Measurements from ENCODE around the gene STXBP3.
"Not testable (repeated sequence)": the region's sequence is repeated elsewhere in the genome, so short reads cannot be mapped to it uniquely, and the experiment has no call there.

STXBP3 gene
- total RNA-seq = 57.1 to 105 (median 65.0) reads per million in 9 experiments

GRCh38 chr1:108746382-108747170 is at the start of gene STXBP3:
STXBP3 (plus strand) TSS chr1:108746674; CDS start chr1:108746738, 64 bp downstream.
- peak; percentile 100 for DNase-seq
- Mint-ChIP-seq H3K4me1 (ENCODE audit: low read depth in 2 of 2) (peaks cover 26 to 42% of the 10 kb centered on the region in 2 donors), H3K4me3 (peak within 1 kb of the TSS; percentile 97 to 100), H3K9me3 (no peaks in the 10 kb centered on the region), H3K27ac (peak within 1 kb of the TSS; percentile 99), H3K36me3 (ENCODE audit: insufficient read depth) (peaks cover 25% of the 10 kb centered on the region), H3K27me3 (no peaks in the 10 kb centered on the region)
- peak; percentile 92 for ATAC-seq (replicated peaks)

GRCh38 chr1:108699375-108700332 is 46.8 kb upstream of the STXBP3 start:
- ATAC-seq (replicated peaks) (no peak), DNase-seq (no peak)
- Mint-ChIP-seq H3K4me3 (peak overlapping the region; percentile 31 to 60), H3K27me3 (no peaks in the 10 kb centered on the region), H3K27ac (peak overlapping the region; percentile 64 to 87), H3K4me1 (ENCODE audit: low read depth in 2 of 2) (peaks cover 15 to 61% of the 10 kb centered on the region in 2 donors), H3K9me3 (no peaks in the 10 kb centered on the region), H3K36me3 (ENCODE audit: insufficient read depth) (peaks cover 80% of the 10 kb centered on the region)

- H3K4me1 Mint-ChIP-seq (ENCODE audit: low read depth in 2 of 2) = peaks cover 22 to 60% of the 10 kb centered on the region in 2 donors
- peaks cover 67% of the 10 kb centered on the region for H3K36me3 Mint-ChIP-seq (ENCODE audit: insufficient read depth)
- H3K4me3 Mint-ChIP-seq = no peak overlapping the region
- ATAC-seq (replicated peaks) (no peak), DNase-seq (no peak)
- H3K27ac Mint-ChIP-seq = no peak overlapping the region
- H3K9me3 Mint-ChIP-seq = no peaks in the 10 kb centered on the region
- no peaks in the 10 kb centered on the region for H3K27me3 Mint-ChIP-seq
Measured at GRCh38 chr1:108701176-108701849, 45.2 kb upstream of the STXBP3 start.

GRCh38 chr1:108702109-108702508 is 44.4 kb upstream of the STXBP3 start:
- Mint-ChIP-seq H3K4me1 (ENCODE audit: low read depth in 2 of 2) (peaks cover 22 to 57% of the 10 kb centered on the region in 2 donors), H3K27ac (peak overlapping the region; percentile 12 to 52), H3K36me3 (ENCODE audit: insufficient read depth) (peaks cover 59% of the 10 kb centered on the region)
- not testable (repeated sequence) for H3K27me3 Mint-ChIP-seq; H3K4me3 Mint-ChIP-seq; DNase-seq; H3K9me3 Mint-ChIP-seq; ATAC-seq (replicated peaks)

- ATAC-seq (replicated peaks) = peak; percentile 70
- H3K4me1 Mint-ChIP-seq (ENCODE audit: low read depth in 2 of 2) = peaks cover 21 to 47% of the 10 kb centered on the region in 2 donors
- peak overlapping the region; percentile 84 to 91 for H3K27ac Mint-ChIP-seq
- no peaks in the 10 kb centered on the region for H3K9me3 Mint-ChIP-seq
- peak; percentile 12 to 27 (median 25) for DNase-seq
- peaks cover 41% of the 10 kb centered on the region for H3K36me3 Mint-ChIP-seq (ENCODE audit: insufficient read depth)
- H3K4me3 Mint-ChIP-seq = peak overlapping the region in 1 of 2 donors; percentile 72
- H3K27me3 Mint-ChIP-seq = no peaks in the 10 kb centered on the region
Measured at GRCh38 chr1:108703939-108704338, 42.5 kb upstream of the STXBP3 start.

- DNase-seq (no peak), ATAC-seq (replicated peaks) (no peak)
- Mint-ChIP-seq H3K4me1 (ENCODE audit: low read depth in 2 of 2) (peaks cover 17 to 43% of the 10 kb centered on the region in 2 donors), H3K27me3 (no peaks in the 10 kb centered on the region), H3K27ac (peak overlapping the region; percentile 84 to 91), H3K36me3 (ENCODE audit: insufficient read depth) (peaks cover 35% of the 10 kb centered on the region), H3K9me3 (no peaks in the 10 kb centered on the region), H3K4me3 (no peak overlapping the region)
Measured at GRCh38 chr1:108704496-108704895, 42.0 kb upstream of the STXBP3 start.

GRCh38 chr1:108706643-108707042 is 39.8 kb upstream of the STXBP3 start:
- Mint-ChIP-seq H3K4me1 (ENCODE audit: low read depth in 2 of 2) (peaks cover 14 to 34% of the 10 kb centered on the region in 2 donors), H3K27me3 (no peaks in the 10 kb centered on the region), H3K36me3 (ENCODE audit: insufficient read depth) (peaks cover 15% of the 10 kb centered on the region), H3K27ac (no peak overlapping the region), H3K4me3 (no peak overlapping the region), H3K9me3 (no peaks in the 10 kb centered on the region)
- DNase-seq (no peak), ATAC-seq (replicated peaks) (no peak)

GRCh38 chr1:108708691-108709660 is 37.5 kb upstream of the STXBP3 start:
- DNase-seq = peak; percentile 61 to 66 (median 64)

GRCh38 chr1:108712606-108713150 is 33.8 kb upstream of the STXBP3 start, which contains the start of gene FNDC7:
FNDC7 (plus strand) TSS chr1:108712908; CDS start chr1:108712934, 26 bp downstream.
- no peaks in the 10 kb centered on the region for H3K36me3 Mint-ChIP-seq (ENCODE audit: insufficient read depth)
- H3K4me1 Mint-ChIP-seq (ENCODE audit: low read depth in 2 of 2) = peaks cover 3 to 6% of the 10 kb centered on the region in 2 donors
- H3K27me3 Mint-ChIP-seq = peaks cover 15 to 21% of the 10 kb centered on the region in 2 donors
- no peak within 1 kb of the TSS for H3K4me3 Mint-ChIP-seq
- no peak within 1 kb of the TSS for H3K27ac Mint-ChIP-seq
- H3K9me3 Mint-ChIP-seq = no peaks in the 10 kb centered on the region
- ATAC-seq (replicated peaks) = no peak
- DNase-seq = no peak

More at GRCh38 chr1:108708691-108709660, 37.5 kb upstream of the STXBP3 start:
- no peaks in the 10 kb centered on the region for H3K9me3 Mint-ChIP-seq
- peak overlapping the region in 1 of 2 donors; percentile 35 for H3K27ac Mint-ChIP-seq
- ATAC-seq (replicated peaks) = peak; percentile 87
- H3K4me3 Mint-ChIP-seq = no peak overlapping the region
- H3K36me3 Mint-ChIP-seq (ENCODE audit: insufficient read depth) = no peaks in the 10 kb centered on the region
- H3K4me1 Mint-ChIP-seq (ENCODE audit: low read depth in 2 of 2) = peaks cover 14 to 24% of the 10 kb centered on the region in 2 donors
- peaks cover 0 to 5% of the 10 kb centered on the region in 2 donors for H3K27me3 Mint-ChIP-seq

- Mint-ChIP-seq H3K27me3 (peaks cover 16 to 23% of the 10 kb centered on the region in 2 donors), H3K36me3 (ENCODE audit: insufficient read depth) (no peaks in the 10 kb centered on the region), H3K9me3 (no peaks in the 10 kb centered on the region), H3K27ac (no peak overlapping the region), H3K4me3 (no peak overlapping the region), H3K4me1 (ENCODE audit: low read depth in 2 of 2) (no peaks in the 10 kb centered on the region)
- no peak for DNase-seq
- no peak for ATAC-seq (replicated peaks)
Measured at GRCh38 chr1:108715932-108716331, 30.5 kb upstream of the STXBP3 start.

- Mint-ChIP-seq H3K36me3 (ENCODE audit: insufficient read depth) (no peaks in the 10 kb centered on the region), H3K4me3 (no peak overlapping the region), H3K27me3 (peaks cover 16 to 23% of the 10 kb centered on the region in 2 donors), H3K9me3 (no peaks in the 10 kb centered on the region), H3K4me1 (ENCODE audit: low read depth in 2 of 2) (no peaks in the 10 kb centered on the region), H3K27ac (no peak overlapping the region)
- no peak for ATAC-seq (replicated peaks)
- no peak for DNase-seq
Measured at GRCh38 chr1:108716437-108717230, 29.8 kb upstream of the STXBP3 start.
